ENCODE results near the gene PPP1R16B.

DNA sequence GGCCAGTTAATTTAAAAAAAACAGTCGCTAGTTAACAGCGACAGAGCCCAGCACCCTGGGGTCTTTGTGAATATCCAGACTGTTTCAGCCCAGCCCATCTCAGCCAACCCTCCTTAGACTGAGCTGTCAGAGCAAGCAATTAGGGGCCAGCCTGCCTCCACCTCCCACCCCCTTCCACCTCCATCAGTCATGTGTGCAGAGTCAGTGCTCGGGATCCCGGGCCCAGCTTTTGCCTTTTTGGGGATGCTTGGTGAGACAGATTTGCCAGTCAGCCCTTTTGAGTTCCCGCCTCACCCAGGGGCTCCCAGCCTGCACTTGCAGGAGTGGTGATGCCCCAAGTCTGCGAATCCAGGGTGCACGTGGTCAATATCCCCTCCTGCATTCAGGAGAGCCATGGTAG, 114.2 kb downstream of the PPP1R16B start:
- TF ChIP-seq, protein P1, sequence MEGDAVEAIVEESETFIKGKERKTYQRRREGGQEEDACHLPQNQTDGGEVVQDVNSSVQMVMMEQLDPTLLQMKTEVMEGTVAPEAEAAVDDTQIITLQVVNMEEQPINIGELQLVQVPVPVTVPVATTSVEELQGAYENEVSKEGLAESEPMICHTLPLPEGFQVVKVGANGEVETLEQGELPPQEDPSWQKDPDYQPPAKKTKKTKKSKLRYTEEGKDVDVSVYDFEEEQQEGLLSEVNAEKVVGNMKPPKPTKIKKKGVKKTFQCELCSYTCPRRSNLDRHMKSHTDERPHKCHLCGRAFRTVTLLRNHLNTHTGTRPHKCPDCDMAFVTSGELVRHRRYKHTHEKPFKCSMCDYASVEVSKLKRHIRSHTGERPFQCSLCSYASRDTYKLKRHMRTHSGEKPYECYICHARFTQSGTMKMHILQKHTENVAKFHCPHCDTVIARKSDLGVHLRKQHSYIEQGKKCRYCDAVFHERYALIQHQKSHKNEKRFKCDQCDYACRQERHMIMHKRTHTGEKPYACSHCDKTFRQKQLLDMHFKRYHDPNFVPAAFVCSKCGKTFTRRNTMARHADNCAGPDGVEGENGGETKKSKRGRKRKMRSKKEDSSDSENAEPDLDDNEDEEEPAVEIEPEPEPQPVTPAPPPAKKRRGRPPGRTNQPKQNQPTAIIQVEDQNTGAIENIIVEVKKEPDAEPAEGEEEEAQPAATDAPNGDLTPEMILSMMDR (tag by site-specific recombination; IDR thresholded peaks at IDR 0.05), result no peak
- TF ChIP-seq ZNF366 (tag by site-specific recombination; conservative IDR thresholded peaks at IDR 0.05), result no peak
- TF ChIP-seq, protein P2, sequence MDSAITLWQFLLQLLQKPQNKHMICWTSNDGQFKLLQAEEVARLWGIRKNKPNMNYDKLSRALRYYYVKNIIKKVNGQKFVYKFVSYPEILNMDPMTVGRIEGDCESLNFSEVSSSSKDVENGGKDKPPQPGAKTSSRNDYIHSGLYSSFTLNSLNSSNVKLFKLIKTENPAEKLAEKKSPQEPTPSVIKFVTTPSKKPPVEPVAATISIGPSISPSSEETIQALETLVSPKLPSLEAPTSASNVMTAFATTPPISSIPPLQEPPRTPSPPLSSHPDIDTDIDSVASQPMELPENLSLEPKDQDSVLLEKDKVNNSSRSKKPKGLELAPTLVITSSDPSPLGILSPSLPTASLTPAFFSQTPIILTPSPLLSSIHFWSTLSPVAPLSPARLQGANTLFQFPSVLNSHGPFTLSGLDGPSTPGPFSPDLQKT (IDR thresholded peaks at IDR 0.05; ENCODE audit: borderline replicate concordance, low read depth, low read length), result no peak
- no peak for TF ChIP-seq ZSCAN30 (tag by site-specific recombination; IDR thresholded peaks at IDR 0.05)
